Activated CD8-positive, alpha-beta T cell treated with anti-CD3 and anti-CD28 coated beads for 36 hours (primary cell): ENCODE data around the gene ZNF791. TPM values are rescaled to one million over a fixed set of nuclear protein-coding genes. Genes with fewer than 3 reads are reported as not detected.

ENCODE experiments used
- ATAC-seq: fragments of 200-7000 bp; cut with Tn5 transposase; one replicate; pipeline ENCODE4 v1.10.0; 2021; ENCODE audit warnings: mild to moderate bottlenecking, moderate library complexity
- CTCF ChIA-PET: fragments of 350-600 bp; sonication (Branson Sonifier 250); formaldehyde crosslinking; loops from one replicate; lab custom pipeline; 2021; ENCODE audit warnings: antibody characterized with exemption; lab: Charles Lee
- POLR2A ChIA-PET: fragments of 350-600 bp; sonication (Branson Sonifier 250); formaldehyde crosslinking; loops from one replicate; lab custom pipeline; 2021; ENCODE audit warnings: antibody characterized with exemption; lab: Charles Lee
- DNase-seq: peaks from one replicate; pipeline ENCODE4 v3.0.0-alpha.2; 2020
- H3K27ac Mint-ChIP-seq: one replicate; pipeline ENCODE4 v1.8.0; 2021; ENCODE audit warnings: mild to moderate bottlenecking, mixed read lengths
- H3K27me3 Mint-ChIP-seq: one replicate; pipeline ENCODE4 v1.8.0; 2021; ENCODE audit warnings: mixed read lengths
- H3K36me3 Mint-ChIP-seq: one replicate; pipeline ENCODE4 v1.8.0; 2021; ENCODE audit warnings: low read depth, mixed read lengths
- H3K4me1 Mint-ChIP-seq: one replicate; pipeline ENCODE4 v1.8.0; 2021; ENCODE audit warnings: low read depth, mixed read lengths
- H3K4me3 Mint-ChIP-seq: one replicate; pipeline ENCODE4 v1.8.0; 2021; ENCODE audit warnings: mild to moderate bottlenecking, moderate library complexity, mixed read lengths
- H3K9me3 Mint-ChIP-seq: one replicate; pipeline ENCODE4 v1.8.0; 2021; ENCODE audit warnings: mixed read lengths
- intact Hi-C: fragments of 100-400 bp; cut with micrococcal nuclease; formaldehyde crosslinking; loops from one replicate; pipeline ENCODE4 v1.10.0; 2022
- total RNA-seq, 2 experiments: library from RNA; stranded (reverse); gene quantifications; one replicate each; pipeline ENCODE4 v1.2.3, GENCODE V29; 2021
- TF ChIP-seq, protein P1 (sequence below): fragments of 200-600 bp; IDR thresholded peaks from one replicate; pipeline ENCODE4 v1.8.0; 2022; ENCODE audit warnings: antibody characterized with exemption, mild to moderate bottlenecking

The ZNF791 gene
- total RNA-seq, 2 experiments from 2014 or later = 15.1 to 16.7 TPM

DNA sequence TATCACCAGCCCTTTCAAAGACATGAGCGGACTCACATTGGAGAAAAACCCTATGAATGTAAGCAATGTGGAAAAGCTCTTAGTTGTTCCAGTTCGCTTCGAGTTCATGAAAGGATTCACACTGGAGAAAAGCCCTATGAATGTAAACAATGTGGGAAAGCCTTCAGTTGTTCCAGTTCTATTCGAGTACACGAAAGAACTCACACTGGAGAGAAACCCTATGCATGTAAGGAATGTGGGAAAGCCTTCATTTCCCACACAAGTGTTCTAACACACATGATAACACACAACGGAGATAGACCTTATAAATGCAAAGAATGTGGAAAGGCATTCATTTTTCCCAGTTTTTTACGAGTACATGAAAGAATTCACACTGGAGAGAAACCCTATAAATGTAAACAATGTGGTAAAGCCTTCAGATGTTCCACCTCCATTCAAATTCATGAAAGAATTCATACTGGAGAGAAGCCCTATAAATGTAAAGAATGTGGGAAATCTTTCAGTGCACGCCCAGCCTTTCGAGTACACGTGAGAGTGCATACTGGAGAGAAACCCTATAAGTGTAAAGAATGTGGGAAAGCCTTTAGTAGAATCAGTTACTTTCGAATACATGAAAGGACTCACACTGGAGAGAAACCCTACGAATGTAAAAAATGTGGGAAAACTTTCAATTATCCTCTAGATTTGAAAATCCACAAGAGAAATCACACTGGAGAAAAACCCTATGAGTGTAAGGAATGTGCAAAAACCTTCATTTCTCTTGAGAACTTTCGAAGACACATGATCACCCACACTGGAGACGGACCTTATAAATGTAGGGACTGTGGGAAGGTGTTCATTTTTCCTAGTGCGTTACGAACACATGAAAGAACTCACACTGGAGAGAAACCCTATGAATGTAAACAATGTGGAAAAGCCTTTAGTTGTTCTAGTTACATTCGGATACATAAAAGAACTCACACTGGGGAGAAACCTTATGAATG is 17.6 kb downstream of the ZNF791 start:
- CTCF ChIA-PET = interaction anchor here (0.8 to 0.9 kb wide), 2 partner anchors 12 to 65 kb away, joined by 3 to 4 read pairs; no protein-coding TSS in a partner anchor
- intact Hi-C loops = no loop called here
- Mint-ChIP-seq H3K27ac (no peak overlapping the region), H3K4me1 (peaks cover 8% of the 10 kb centered on the region), H3K9me3 (peaks cover 20% of the 10 kb centered on the region), H3K4me3 (no peak overlapping the region), H3K27me3 (no peaks in the 10 kb centered on the region), H3K36me3 (peaks cover 61% of the 10 kb centered on the region)
- ATAC-seq = no peak
- TF ChIP-seq, protein P1, sequence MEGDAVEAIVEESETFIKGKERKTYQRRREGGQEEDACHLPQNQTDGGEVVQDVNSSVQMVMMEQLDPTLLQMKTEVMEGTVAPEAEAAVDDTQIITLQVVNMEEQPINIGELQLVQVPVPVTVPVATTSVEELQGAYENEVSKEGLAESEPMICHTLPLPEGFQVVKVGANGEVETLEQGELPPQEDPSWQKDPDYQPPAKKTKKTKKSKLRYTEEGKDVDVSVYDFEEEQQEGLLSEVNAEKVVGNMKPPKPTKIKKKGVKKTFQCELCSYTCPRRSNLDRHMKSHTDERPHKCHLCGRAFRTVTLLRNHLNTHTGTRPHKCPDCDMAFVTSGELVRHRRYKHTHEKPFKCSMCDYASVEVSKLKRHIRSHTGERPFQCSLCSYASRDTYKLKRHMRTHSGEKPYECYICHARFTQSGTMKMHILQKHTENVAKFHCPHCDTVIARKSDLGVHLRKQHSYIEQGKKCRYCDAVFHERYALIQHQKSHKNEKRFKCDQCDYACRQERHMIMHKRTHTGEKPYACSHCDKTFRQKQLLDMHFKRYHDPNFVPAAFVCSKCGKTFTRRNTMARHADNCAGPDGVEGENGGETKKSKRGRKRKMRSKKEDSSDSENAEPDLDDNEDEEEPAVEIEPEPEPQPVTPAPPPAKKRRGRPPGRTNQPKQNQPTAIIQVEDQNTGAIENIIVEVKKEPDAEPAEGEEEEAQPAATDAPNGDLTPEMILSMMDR = no peak
- POLR2A ChIA-PET = interaction anchor here (0.7 to 0.8 kb wide), 2 partner anchors 12 to 102 kb away, joined by 3 read pairs; no protein-coding TSS in a partner anchor
- DNase-seq = no peak

DNA sequence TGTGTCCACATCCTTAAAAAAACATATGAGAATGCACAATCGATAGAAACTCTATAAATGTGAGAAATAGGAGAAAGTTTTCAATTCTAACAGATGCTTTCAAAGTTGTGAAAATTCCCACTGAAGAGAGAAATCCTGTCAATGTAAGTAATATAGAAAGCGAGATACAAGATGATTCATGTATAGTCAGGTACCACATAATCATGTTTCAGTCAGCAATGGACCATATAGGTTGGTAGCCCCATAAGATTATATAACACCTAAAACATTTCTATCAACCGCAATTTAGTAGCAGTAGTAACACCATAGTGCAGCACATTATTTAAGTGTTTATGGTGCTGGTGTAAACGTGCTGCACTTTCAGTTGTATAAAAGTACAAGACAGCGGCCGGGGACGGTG is 18.5 kb downstream of the ZNF791 start:
- DNase-seq = no peak
- Mint-ChIP-seq H3K27me3 (no peaks in the 10 kb centered on the region), H3K27ac (no peak overlapping the region), H3K36me3 (peaks cover 66% of the 10 kb centered on the region), H3K9me3 (peaks cover 20% of the 10 kb centered on the region), H3K4me3 (no peak overlapping the region), H3K4me1 (peaks cover 5% of the 10 kb centered on the region)
- CTCF ChIA-PET = no interaction called here
- ATAC-seq = no peak
- intact Hi-C loops = no loop called here
- TF ChIP-seq, protein P1 = no peak
- POLR2A ChIA-PET = interaction anchor here (1.1 kb wide), 1 partner anchor 41 kb away, joined by 3 read pairs; no protein-coding TSS in a partner anchor

DNA sequence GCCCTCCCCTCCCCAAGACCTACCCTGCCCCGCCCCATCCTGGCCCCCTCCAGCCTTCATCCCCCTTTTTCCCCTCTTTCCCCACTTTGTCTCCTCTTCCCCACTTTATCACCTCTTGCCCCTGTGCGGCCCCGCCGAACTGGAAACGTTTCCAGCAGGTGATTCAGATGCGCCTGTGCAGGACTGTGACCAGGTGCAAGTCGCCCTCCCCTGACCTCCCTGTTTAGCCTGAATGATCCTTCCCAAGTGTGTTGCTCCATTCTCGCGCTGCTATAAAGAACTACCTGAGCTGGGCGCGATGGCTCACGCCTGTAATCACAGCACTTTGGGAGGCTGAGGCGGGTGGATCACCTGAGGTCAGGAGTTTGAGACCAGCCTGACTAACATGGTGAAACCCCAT is 25.9 kb downstream of the ZNF791 start:
- Mint-ChIP-seq H3K27ac (no peak overlapping the region), H3K4me3 (no peak overlapping the region), H3K4me1 (peaks cover 25% of the 10 kb centered on the region), H3K36me3 (peaks cover 41% of the 10 kb centered on the region), H3K27me3 (no peaks in the 10 kb centered on the region), H3K9me3 (no peaks in the 10 kb centered on the region)
- ChIA-PET POLR2A (interaction anchor here (0.6 kb wide), 1 partner anchor 1902 kb away, joined by 4 read pairs; no protein-coding TSS in a partner anchor), CTCF (no interaction called here)
- intact Hi-C loops = no loop called here
- DNase-seq = no peak
- no peak for ATAC-seq
- TF ChIP-seq, protein P1 = no peak

DNA sequence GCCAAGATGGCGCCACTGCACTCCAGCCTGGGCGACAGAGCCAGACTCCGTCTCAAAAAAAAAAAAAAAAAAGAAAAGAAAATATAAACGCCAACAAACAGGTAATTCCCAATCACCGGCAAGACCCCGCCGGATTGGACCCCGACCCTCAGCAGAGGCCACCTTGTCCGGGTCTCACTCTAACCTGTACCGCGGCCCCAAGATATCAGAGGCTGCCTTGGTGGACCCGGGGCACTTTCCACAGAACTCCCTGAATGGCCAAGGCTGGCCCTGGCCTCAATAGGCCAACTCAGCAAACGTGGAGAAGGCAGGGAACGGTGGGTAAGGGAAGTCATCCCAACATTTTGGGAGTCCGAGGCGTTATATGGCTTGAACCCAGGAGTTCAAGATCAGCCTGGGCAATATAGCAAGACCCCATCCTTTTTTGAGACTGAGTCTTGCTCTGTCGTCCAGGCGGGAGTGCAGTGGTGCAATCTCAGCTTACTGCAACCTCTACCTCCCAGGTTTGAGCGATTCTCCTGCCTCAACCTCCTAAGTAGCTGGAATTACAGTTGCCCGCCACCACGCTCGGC is 28.0 kb downstream of the ZNF791 start:
- ChIA-PET POLR2A (interaction anchor here (1.7 kb wide), 1 partner anchor 15 kb away, joined by 7 read pairs; no protein-coding TSS in a partner anchor), CTCF (interaction anchor here (1.2 to 2.2 kb wide), 4 partner anchors 11 to 75 kb away, joined by 3 to 13 read pairs (median 8); partner anchors contain the start of genes MAN2B1 and WDR83)
- DNase-seq (no peak), ATAC-seq (no peak)
- Mint-ChIP-seq H3K9me3 (no peaks in the 10 kb centered on the region), H3K36me3 (peaks cover 35% of the 10 kb centered on the region), H3K4me3 (no peak overlapping the region), H3K27me3 (no peaks in the 10 kb centered on the region), H3K4me1 (peaks cover 25% of the 10 kb centered on the region), H3K27ac (no peak overlapping the region)
- TF ChIP-seq, protein P1 = no peak
- intact Hi-C loops = no loop called here
